Neural cell (in vitro differentiated cells): ENCODE results near the gene CHD2. TPM values are rescaled to one million over a fixed set of nuclear protein-coding genes. Genes with fewer than 3 reads are reported as not detected.

Source experiments
- H2AFZ ChIP-seq: fragments of 200-600, 300-800 bp; sonication (generic), shearing (Covaris generic); 2 replicates; pipeline ENCODE4 v1.6.0; 2014; ENCODE audit warnings: low read depth, mild to moderate bottlenecking, antibody characterized with exemption, low read length, moderate library complexity
- H3F3A ChIP-seq: fragments of 200-600 bp; shearing (Covaris generic); 2 replicates; pipeline ENCODE4 v1.6.1; 2016; ENCODE audit warnings: mild to moderate bottlenecking, moderate library complexity, mixed read lengths, antibody characterized with exemption, low read length; ENCODE audit not compliant: insufficient read depth, poor library complexity, severe bottlenecking
- H3K27ac ChIP-seq: fragments of 200-600, 300-800 bp; sonication (generic), shearing (Covaris generic); 2 replicates; pipeline ENCODE4 v1.5.1; 2014; ENCODE audit warnings: mild to moderate bottlenecking, low read length, moderate library complexity
- H3K27me3 ChIP-seq: fragments of 300-800, 200-600 bp; sonication (generic), shearing (Covaris generic); 2 replicates; pipeline ENCODE4 v1.6.0; 2014; ENCODE audit warnings: mild to moderate bottlenecking, low read depth, low read length, moderate library complexity; ENCODE audit not compliant: insufficient read depth
- H3K36me3 ChIP-seq: fragments of 300-800, 200-600 bp; sonication (generic), shearing (Covaris generic); 2 replicates; pipeline ENCODE4 v1.5.1; 2014; ENCODE audit warnings: mild to moderate bottlenecking, antibody characterized with exemption, low read length, moderate library complexity; ENCODE audit not compliant: insufficient read depth
- H3K4me2 ChIP-seq: fragments of 300-800, 200-600 bp; sonication (generic), shearing (Covaris generic); 2 replicates; pipeline ENCODE4 v1.6.0; 2014; ENCODE audit warnings: mild to moderate bottlenecking, low read length
- H3K4me3 ChIP-seq: fragments of 300-800, 200-600 bp; sonication (generic), shearing (Covaris generic); 2 replicates; pipeline ENCODE4 v1.5.1; 2014; ENCODE audit warnings: mild to moderate bottlenecking, low read length, moderate library complexity
- H3K79me2 ChIP-seq: fragments of 200-600 bp; shearing (Covaris generic); replicated peaks from 2 replicates; pipeline ENCODE4 v1.6.0; 2014; ENCODE audit warnings: mild to moderate bottlenecking, low read length, moderate library complexity; ENCODE audit not compliant: insufficient read depth
- H3K9ac ChIP-seq: fragments of 300-800, 200-600 bp; sonication (generic), shearing (Covaris generic); 2 replicates; pipeline ENCODE4 v1.6.1; 2016; ENCODE audit warnings: mild to moderate bottlenecking, low read length, mixed read lengths
- H3K9me2 ChIP-seq: fragments of 200-600 bp; shearing (Covaris generic); 2 replicates; pipeline ENCODE4 v1.6.1; 2016; ENCODE audit warnings: mild to moderate bottlenecking, low read length, mixed read lengths; ENCODE audit not compliant: insufficient read depth
- H3K9me3 ChIP-seq: fragments of 200-600, 300-800 bp; sonication (generic), shearing (Covaris generic); 2 replicates; pipeline ENCODE4 v1.6.1; 2016; ENCODE audit warnings: mild to moderate bottlenecking, mixed run types, low read length, moderate library complexity, mixed read lengths
- H4K20me1 ChIP-seq: fragments of 200-600 bp; shearing (Covaris generic); 2 replicates; pipeline ENCODE4 v1.6.1; 2016; ENCODE audit warnings: mild to moderate bottlenecking, mixed run types; ENCODE audit not compliant: insufficient read depth
- CTCF ChIP-seq: fragments of 450-650 bp; IDR thresholded peaks from 2 replicates; pipeline ENCODE4 v1.5.1; 2014; ENCODE audit warnings: antibody characterized with exemption, mild to moderate bottlenecking, moderate library complexity; ENCODE audit not compliant: poor library complexity, severe bottlenecking
- EP300 ChIP-seq: fragments of 450-650 bp; conservative IDR thresholded peaks from 2 replicates; pipeline ENCODE4 v1.6.1; 2014; ENCODE audit warnings: antibody characterized with exemption, mild to moderate bottlenecking, moderate library complexity; ENCODE audit not compliant: poor library complexity, severe bottlenecking
- EZH2 ChIP-seq: fragments of 200-600, 300-800 bp; shearing (Covaris generic), sonication (generic); IDR thresholded peaks from 2 replicates; pipeline ENCODE4 v1.6.1; 2014; ENCODE audit warnings: antibody characterized with exemption, low read length, borderline replicate concordance, mild to moderate bottlenecking; ENCODE audit not compliant: insufficient read depth, poor library complexity, severe bottlenecking
- MXI1 ChIP-seq: fragments of 450-650 bp; conservative IDR thresholded peaks from 2 replicates; pipeline ENCODE4 v1.6.1; 2014; ENCODE audit warnings: antibody characterized with exemption, mild to moderate bottlenecking; ENCODE audit not compliant: poor library complexity, severe bottlenecking
- POLR2AphosphoS5 ChIP-seq: IDR thresholded peaks from 2 replicates; pipeline ENCODE4 v1.6.1; 2012
- RAD21 ChIP-seq: fragments of 450-650 bp; conservative IDR thresholded peaks from 2 replicates; pipeline ENCODE4 v1.6.1; 2014; ENCODE audit warnings: antibody characterized with exemption, mild to moderate bottlenecking, moderate library complexity
- REST ChIP-seq: IDR thresholded peaks from 2 replicates; pipeline ENCODE4 v1.6.1; 2012; ENCODE audit warnings: borderline replicate concordance
- SMC3 ChIP-seq: fragments of 450-650 bp; conservative IDR thresholded peaks from 2 replicates; pipeline ENCODE4 v1.6.1; 2014; ENCODE audit warnings: antibody characterized with exemption, mild to moderate bottlenecking, moderate library complexity; ENCODE audit not compliant: poor library complexity
- TAF1 ChIP-seq: IDR thresholded peaks from 2 replicates; pipeline ENCODE4 v1.6.1; 2012; ENCODE audit warnings: low read depth
- polyA plus RNA-seq: library from polyadenylated mRNA; depleted of rRNA; stranded (reverse); fragments of >200 nt; gene quantifications from 2 replicates; pipeline ENCODE4 v1.2.3, GENCODE V29; 2014

The CHD2 gene
- polyA plus RNA-seq, 1 donor from 2014 or later = 113 TPM

- Histone ChIP-seq H3F3A (peaks cover 3% of the 10 kb centered on the region), H3K9me2 (no peaks in the 10 kb centered on the region), H3K9me3 (no peaks in the 10 kb centered on the region), H3K27me3 (no peaks in the 10 kb centered on the region), H3K4me3 (no peak overlapping the region), H3K36me3 (peaks cover 36% of the 10 kb centered on the region), H3K4me2 (no peak overlapping the region), H4K20me1 (no peaks in the 10 kb centered on the region), H3K79me2 (peaks cover 3% of the 10 kb centered on the region), H2AFZ (no peak overlapping the region), H3K9ac (no peak overlapping the region), H3K27ac (no peak overlapping the region)
- TF ChIP-seq RAD21 (no peak), POLR2AphosphoS5 (no peak), CTCF (no peak), REST (no peak), TAF1 (no peak), MXI1 (no peak), SMC3 (no peak), EZH2 (no peak), EP300 (no peak)
Measured at GRCh38 chr15:92997821-92998220, 97.7 kb downstream of the CHD2 start.

- Histone ChIP-seq H3K79me2 (peaks cover 3% of the 10 kb centered on the region), H3K27ac (no peak overlapping the region)
Measured at GRCh38 chr15:93001156-93001555, 101.0 kb downstream of the CHD2 start.

More at GRCh38 chr15:93001156-93001555, 101.0 kb downstream of the CHD2 start:
- Histone ChIP-seq H3K9me3 (no peaks in the 10 kb centered on the region), H3K36me3 (peaks cover 38% of the 10 kb centered on the region), H4K20me1 (no peaks in the 10 kb centered on the region), H3F3A (no peaks in the 10 kb centered on the region), H3K27me3 (no peaks in the 10 kb centered on the region), H3K4me2 (no peak overlapping the region), H3K9me2 (no peaks in the 10 kb centered on the region), H3K9ac (no peak overlapping the region), H3K4me3 (no peak overlapping the region), H2AFZ (no peak overlapping the region)
- TF ChIP-seq SMC3 = no peak
- TF ChIP-seq MXI1 = no peak
- TF ChIP-seq POLR2AphosphoS5 = no peak
- TF ChIP-seq CTCF = no peak
- TF ChIP-seq TAF1 = no peak
- TF ChIP-seq REST = no peak
- no peak for TF ChIP-seq EP300
- TF ChIP-seq RAD21 = no peak
- TF ChIP-seq EZH2 = no peak
